Keratinocyte (primary cell): ENCODE data around the gene GASK1A.

ENCODE experiments used
- CTCF ChIP-seq, 3 experiments: IDR thresholded peaks in 1 of 3; conservative IDR thresholded peaks in 1 of 3; optimal IDR thresholded peaks in 1 of 3; 2 replicates in 2 of 3; 3 replicates in 1 of 3; pipeline versions ENCODE3 to v1.5.1; 2011; ENCODE audit warnings: low read length in 3 of 3, mild to moderate bottlenecking in 3 of 3, moderate library complexity in 2 of 3, control low read depth in 1 of 3, inconsistent platforms in 1 of 3; ENCODE audit not compliant: insufficient read depth in 2 of 3; ENCODE audit errors: extremely low read depth in 1 of 3
- EZH2 ChIP-seq: IDR thresholded peaks from one replicate; pipeline ENCODE4 v1.6.1; 2012; ENCODE audit warnings: inconsistent platforms, mild to moderate bottlenecking, low read length, moderate library complexity

GRCh38 chr3:43011638-43012037 lies 32.5 kb downstream of the GASK1A start:
- TF ChIP-seq EZH2 (no peak), CTCF (optimal IDR thresholded peaks at IDR 0.05 in 1 of 3, IDR thresholded peaks at IDR 0.05 in 1 of 3, conservative IDR thresholded peaks at IDR 0.05 in 1 of 3; ENCODE audit: extremely low read depth in 1 of 3, insufficient read depth in 2 of 3, low read length in 3 of 3) (no peak)
